ENCODE results near the gene CLEC16A.

CLEC16A gene

GRCh38 chr16:11017499-11017898 lies 73.1 kb downstream of the CLEC16A start:
- DNase-seq (ENCODE audit: low spot score) = no peak

- no peak for DNase-seq (ENCODE audit: low spot score)
Measured at GRCh38 chr16:11020388-11020787, 76.0 kb downstream of the CLEC16A start.

- DNase-seq (ENCODE audit: low spot score) = no peak
Measured at GRCh38 chr16:11020792-11021551, 76.6 kb downstream of the CLEC16A start.

- no peak for DNase-seq (ENCODE audit: low spot score)
Measured at GRCh38 chr16:11022002-11022401, 77.6 kb downstream of the CLEC16A start.

GRCh38 chr16:11023262-11024039 lies 79.1 kb downstream of the CLEC16A start:
- DNase-seq (ENCODE audit: low spot score) = no peak

GRCh38 chr16:11024333-11025053 lies 80.1 kb downstream of the CLEC16A start:
- no peak for DNase-seq (ENCODE audit: low spot score)

- no peak for DNase-seq (ENCODE audit: low spot score)
Measured at GRCh38 chr16:11025120-11025531, 80.8 kb downstream of the CLEC16A start.

- no peak for DNase-seq (ENCODE audit: low spot score)
Measured at GRCh38 chr16:11029948-11030347, 85.6 kb downstream of the CLEC16A start.

- DNase-seq (ENCODE audit: low spot score) = no peak
Measured at GRCh38 chr16:11030990-11031510, 86.7 kb downstream of the CLEC16A start.

GRCh38 chr16:11032000-11032921 lies 87.9 kb downstream of the CLEC16A start:
- no peak for DNase-seq (ENCODE audit: low spot score)

GRCh38 chr16:11032922-11033291 lies 88.5 kb downstream of the CLEC16A start:
- no peak for DNase-seq (ENCODE audit: low spot score)

- no peak for DNase-seq (ENCODE audit: low spot score)
Measured at GRCh38 chr16:11033629-11034420, 89.5 kb downstream of the CLEC16A start.

GRCh38 chr16:11034481-11034931 lies 90.1 kb downstream of the CLEC16A start:
- DNase-seq (ENCODE audit: low spot score) = no peak

GRCh38 chr16:11035096-11035495 lies 90.7 kb downstream of the CLEC16A start:
- no peak for DNase-seq (ENCODE audit: low spot score)

- no peak for DNase-seq (ENCODE audit: low spot score)
Measured at GRCh38 chr16:11036040-11036439, 91.7 kb downstream of the CLEC16A start.

GRCh38 chr16:11036868-11037410 lies 92.6 kb downstream of the CLEC16A start:
- no peak for DNase-seq (ENCODE audit: low spot score)

GRCh38 chr16:11038305-11038704 lies 93.9 kb downstream of the CLEC16A start:
- DNase-seq (ENCODE audit: low spot score) = no peak

- no peak for DNase-seq (ENCODE audit: low spot score)
Measured at GRCh38 chr16:11038777-11039176, 94.4 kb downstream of the CLEC16A start.

- no peak for DNase-seq (ENCODE audit: low spot score)
Measured at GRCh38 chr16:11039726-11040125, 95.4 kb downstream of the CLEC16A start.

- no peak for DNase-seq (ENCODE audit: low spot score)
Measured at GRCh38 chr16:11042191-11042590, 97.8 kb downstream of the CLEC16A start.
